Suppressor macrophage treated with lipopolysaccharide for 1 hour (primary cell): ENCODE measurements around the gene PCMTD2.
"Not testable (repeated sequence)": the region's sequence is repeated elsewhere in the genome, so short reads cannot be mapped to it uniquely, and the experiment has no call there.

Experiments used
- DNase-seq, 3 donors: peaks; one replicate each; pipeline ENCODE4 v3.0.0-alpha.2; 2020 to 2022

The PCMTD2 gene

DNA sequence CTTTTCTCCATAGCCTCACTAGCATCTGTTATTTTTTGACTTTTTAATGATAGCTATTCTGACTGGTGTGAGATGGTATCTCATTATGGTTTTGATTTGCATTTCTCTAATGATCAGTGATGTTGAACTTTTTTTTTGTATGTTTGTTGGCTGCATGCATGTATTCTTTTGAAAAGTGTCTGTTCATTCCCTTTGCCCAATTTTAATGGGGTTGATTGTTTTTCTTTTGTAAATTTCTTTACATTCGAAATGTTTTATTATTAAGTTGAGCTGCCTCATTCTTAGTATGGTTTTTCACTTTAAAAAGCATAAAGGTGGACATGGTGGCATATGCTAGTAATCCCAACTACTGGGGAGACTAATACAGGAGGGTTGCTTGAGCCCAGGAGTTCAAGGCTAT lies 58.2 kb downstream of the PCMTD2 start:
- DNase-seq, result not testable (repeated sequence)

DNA sequence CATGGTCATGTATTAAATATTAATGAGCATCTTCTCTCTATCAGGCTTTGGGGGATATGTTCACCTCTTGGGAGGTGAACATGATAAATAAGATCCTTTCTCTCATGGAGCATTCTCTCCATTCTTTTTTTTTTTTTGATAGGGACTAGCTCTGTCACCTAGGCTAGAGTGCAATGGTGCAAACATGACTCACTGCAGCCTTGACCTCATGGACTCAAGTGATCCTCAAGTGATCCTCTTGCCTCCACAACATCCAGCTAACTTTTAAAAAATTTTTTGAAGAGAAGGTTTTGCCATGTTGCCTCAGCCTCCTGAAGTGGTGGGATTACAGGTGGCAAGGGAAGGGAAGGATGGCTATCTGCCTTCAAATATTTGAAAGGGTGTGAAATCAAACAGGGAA lies 59.8 kb downstream of the PCMTD2 start:
- peak in 1 of 3 donors; percentile 18 for DNase-seq

DNA sequence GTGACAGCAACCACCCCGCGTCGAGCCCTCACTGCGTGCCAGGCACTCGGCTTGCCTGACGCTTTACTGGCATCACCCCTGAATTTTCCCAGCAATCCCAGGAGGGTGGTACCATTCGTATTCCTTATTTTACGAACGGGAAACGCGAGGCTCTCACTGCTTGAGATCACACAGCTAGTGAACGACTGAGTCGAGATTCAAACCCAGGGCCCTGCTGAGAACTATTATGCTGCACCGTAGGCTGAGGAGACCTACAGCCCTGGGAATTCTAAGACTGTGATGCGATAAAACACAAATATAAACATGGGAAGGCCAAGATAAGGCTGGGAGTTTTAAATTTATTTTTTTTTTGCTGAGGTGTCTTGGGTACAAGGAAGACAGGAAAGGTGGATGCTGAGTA lies 60.3 kb downstream of the PCMTD2 start:
- not testable (repeated sequence) for DNase-seq

DNA sequence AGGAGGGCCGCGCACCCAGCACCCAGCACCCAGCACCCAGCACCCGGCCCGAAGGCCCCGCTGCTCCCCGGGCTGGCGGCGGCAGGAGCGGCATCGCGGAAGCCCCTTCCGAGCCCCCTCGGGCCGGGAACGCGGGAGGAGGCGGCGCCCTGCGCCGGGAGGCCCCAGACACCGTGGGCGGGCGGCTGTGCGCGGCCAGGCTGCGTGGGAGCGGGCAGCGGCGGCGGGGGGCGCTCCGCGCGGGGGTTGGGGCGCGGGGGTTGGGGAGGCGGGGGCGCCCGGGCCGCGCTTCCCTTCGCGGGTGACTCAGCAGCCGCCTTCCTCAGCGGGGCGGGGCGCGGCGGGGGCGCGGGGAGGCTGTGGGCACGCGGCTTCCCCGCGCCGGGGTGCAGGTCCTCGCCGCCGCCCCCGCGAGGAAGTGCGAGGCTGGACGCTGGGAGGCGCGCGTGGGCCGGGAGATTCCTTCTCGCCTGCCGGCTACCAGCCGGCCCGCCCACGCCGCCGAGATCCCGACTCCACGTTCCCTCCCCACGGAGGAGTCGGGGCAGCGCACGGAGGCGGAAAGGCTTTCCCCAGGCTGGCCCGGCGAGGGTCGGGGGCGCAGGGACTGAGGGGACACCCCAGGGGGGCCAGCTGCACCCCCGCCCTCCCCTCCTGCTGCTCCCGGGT lies 61.0 kb downstream of the PCMTD2 start:
- DNase-seq, result peak; percentile 78 to 94 (median 87)

DNA sequence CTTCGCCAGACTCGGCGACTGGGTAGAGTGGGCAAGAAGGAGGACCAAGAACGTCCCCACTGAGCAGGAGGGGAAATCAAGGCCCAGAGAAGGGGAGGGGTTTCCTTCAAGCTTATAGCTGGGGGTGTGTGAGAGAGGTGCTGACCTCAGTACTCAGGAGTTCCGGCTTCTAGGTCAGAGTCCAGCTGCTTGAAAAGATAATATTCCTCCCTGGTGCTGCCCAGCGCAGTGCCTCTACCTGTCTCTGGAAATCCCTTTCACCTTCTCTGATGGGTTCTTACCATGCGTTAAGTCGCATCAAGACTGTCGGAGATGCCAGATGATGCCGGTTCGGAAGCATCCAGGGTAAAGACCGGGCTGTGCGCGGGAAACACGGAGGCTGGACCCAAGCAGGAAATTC lies 61.8 kb downstream of the PCMTD2 start:
- peak in 1 of 3 donors; percentile 24 for DNase-seq

DNA sequence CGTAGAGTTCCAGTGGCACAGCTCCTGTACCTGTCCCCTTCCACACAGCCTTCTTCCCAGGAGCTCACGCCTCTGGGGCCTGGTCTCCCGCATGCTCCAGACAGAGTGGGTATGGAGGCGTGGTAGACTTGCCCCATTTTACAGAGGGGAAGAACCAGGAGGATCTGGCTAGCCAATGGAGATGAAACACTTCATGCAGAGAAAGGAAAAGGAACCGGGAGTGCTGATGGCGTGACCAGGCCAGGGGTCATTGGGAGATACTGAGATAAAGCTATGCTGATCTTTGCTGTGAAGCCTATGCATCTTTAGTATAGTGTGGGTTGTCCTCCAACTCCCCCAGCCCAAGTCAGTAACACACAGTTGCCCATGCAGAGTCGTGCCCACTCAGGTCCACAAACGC lies 62.5 kb downstream of the PCMTD2 start:
- DNase-seq, result peak in 1 of 3 donors; percentile 43

- not testable (repeated sequence) for DNase-seq
These were observed 66.7 kb downstream of the PCMTD2 start for GRCh38 chr20:64322031-64322789.
